GM23338 (cell line): ENCODE results near the gene FARP1. TPM values are rescaled to one million over a fixed set of nuclear protein-coding genes. Genes with fewer than 3 reads are reported as not detected.
A peak's percentile ranks its signal among the peaks of the same experiment; 100 is the strongest.

Experiments used
- ATAC-seq: fragments of 200-7000 bp; cut with Tn5 transposase; 3 replicates; pipeline ENCODE4 v1.9.1; 2020
- DNase-seq: peaks from one replicate; pipeline ENCODE4 v3.0.0-alpha.2; 2015; ENCODE audit warnings: low spot score
- H2AFZ ChIP-seq: fragments of 200-600 bp; sonication (generic); 2 replicates; pipeline ENCODE4 v1.8.0; 2016; ENCODE audit warnings: antibody characterized with exemption, mild to moderate bottlenecking, moderate library complexity
- H3F3A ChIP-seq: fragments of 200-600 bp; sonication (generic); replicated peaks from 2 replicates; pipeline ENCODE4 v1.8.0; 2017; ENCODE audit warnings: antibody characterized with exemption, mixed run types, low read depth
- H3K27ac ChIP-seq: fragments of 200-600 bp; sonication (generic); 2 replicates; pipeline ENCODE4 v1.6.1; 2016; ENCODE audit warnings: low read depth
- H3K27me3 ChIP-seq: fragments of 200-600 bp; sonication (generic); 2 replicates; pipeline ENCODE4 v1.8.0; 2016; ENCODE audit warnings: mild to moderate bottlenecking, mixed run types, moderate library complexity; ENCODE audit not compliant: insufficient read depth
- H3K36me3 ChIP-seq: fragments of 200-600 bp; sonication (generic); 2 replicates; pipeline ENCODE4 v1.8.0; 2016; ENCODE audit warnings: mild to moderate bottlenecking; ENCODE audit not compliant: insufficient read depth
- H3K4me1 ChIP-seq: fragments of 200-600 bp; sonication (generic); 2 replicates; pipeline ENCODE4 v1.8.0; 2016; ENCODE audit warnings: mild to moderate bottlenecking, moderate library complexity; ENCODE audit not compliant: insufficient read depth
- H3K4me2 ChIP-seq: fragments of 200-600 bp; sonication (generic); 2 replicates; pipeline ENCODE4 v1.7.1; 2017; ENCODE audit warnings: mixed run types
- H3K4me3 ChIP-seq: fragments of 200-600 bp; sonication (generic); 2 replicates; pipeline ENCODE4 v1.6.1; 2016; ENCODE audit warnings: mixed run types
- H3K79me2 ChIP-seq: fragments of 200-600 bp; sonication (generic); replicated peaks from 2 replicates; pipeline ENCODE4 v1.8.0; 2017; ENCODE audit warnings: mild to moderate bottlenecking; ENCODE audit not compliant: insufficient read depth
- H3K9me2 ChIP-seq: fragments of 200-600 bp; sonication (generic); 2 replicates; pipeline ENCODE4 v1.8.0; 2017; ENCODE audit not compliant: insufficient read depth
- H4K20me1 ChIP-seq: fragments of 200-600 bp; sonication (generic); replicated peaks from 2 replicates; pipeline ENCODE4 v1.8.0; 2017; ENCODE audit warnings: mild to moderate bottlenecking; ENCODE audit not compliant: insufficient read depth
- H3K27ac Mint-ChIP-seq: 2 replicates; pipeline ENCODE4 v1.8.0; 2020; ENCODE audit warnings: inconsistent platforms, mild to moderate bottlenecking, moderate library complexity, mixed read lengths
- H3K27me3 Mint-ChIP-seq: 3 replicates; pipeline ENCODE4 v1.8.0; 2022; ENCODE audit warnings: low read depth, mild to moderate bottlenecking, moderate library complexity, mixed read lengths, inconsistent platforms; ENCODE audit not compliant: insufficient read depth, poor library complexity
- H3K36me3 Mint-ChIP-seq: 3 replicates; pipeline ENCODE4 v1.8.0; 2021; ENCODE audit warnings: low read depth, mild to moderate bottlenecking, inconsistent platforms, moderate library complexity, mixed read lengths
- H3K4me1 Mint-ChIP-seq: 3 replicates; pipeline ENCODE4 v1.8.0; 2020; ENCODE audit warnings: mild to moderate bottlenecking, inconsistent platforms, mixed read lengths
- H3K4me3 Mint-ChIP-seq: 3 replicates; pipeline ENCODE4 v1.8.0; 2021; ENCODE audit warnings: moderate library complexity, mild to moderate bottlenecking, inconsistent platforms, mixed read lengths
- H3K9me3 Mint-ChIP-seq: 3 replicates; pipeline ENCODE4 v1.8.0; 2020; ENCODE audit warnings: moderate library complexity, mild to moderate bottlenecking, inconsistent platforms, mixed read lengths
- CREB1 ChIP-seq: fragments of 250-450 bp; sonication (Bioruptor Pico); IDR thresholded peaks from 2 replicates; pipeline ENCODE4 v1.5.0; 2020; ENCODE audit warnings: low read depth, mild to moderate bottlenecking, moderate library complexity
- CTCF ChIP-seq, 2 experiments: fragments of 200-600 bp in 1 of 2; sonication (generic) in 1 of 2; conservative IDR thresholded peaks; 2 replicates each; pipeline versions ENCODE4 v1.5.1 to v1.6.1; 2016 to 2017; ENCODE audit warnings: antibody characterized with exemption in 2 of 2, low read depth in 2 of 2, mild to moderate bottlenecking in 2 of 2, moderate library complexity in 1 of 2
- EZH2 ChIP-seq: fragments of 200-600 bp; sonication (generic); IDR thresholded peaks from one replicate; pipeline ENCODE4 v1.8.0; 2017; ENCODE audit warnings: antibody characterized with exemption, mild to moderate bottlenecking, low read depth; ENCODE audit not compliant: unreplicated experiment
- EZH2phosphoT487 ChIP-seq: fragments of 200-600 bp; sonication (generic); IDR thresholded peaks from one replicate; pipeline ENCODE4 v1.8.1; 2018; ENCODE audit warnings: antibody characterized with exemption; ENCODE audit not compliant: unreplicated experiment
- REST ChIP-seq: IDR thresholded peaks from one replicate; pipeline ENCODE4 v1.6.1; 2018; ENCODE audit warnings: antibody characterized with exemption; ENCODE audit not compliant: unreplicated experiment
- STAT1 ChIP-seq: IDR thresholded peaks from one replicate; pipeline ENCODE4 v1.6.1; 2016; ENCODE audit warnings: antibody characterized with exemption; ENCODE audit not compliant: unreplicated experiment
- ZNF331 ChIP-seq: fragments of 250-450 bp; sonication (Bioruptor Pico); IDR thresholded peaks from 2 replicates; pipeline ENCODE4 v1.5.0; 2020; ENCODE audit warnings: low read depth, mild to moderate bottlenecking, moderate library complexity
- ZNF462 ChIP-seq: fragments of 250-450 bp; sonication (Bioruptor Pico); IDR thresholded peaks from 2 replicates; pipeline ENCODE4 v1.5.0; 2020; ENCODE audit warnings: mild to moderate bottlenecking, moderate library complexity
- polyA plus RNA-seq: library from polyadenylated mRNA; unstranded; fragments of >200 nt; fragmentation: Nextera tagmentation; extraction: Ambion mirVana; gene quantifications from 2 replicates; pipeline ENCODE4 v1.2.1, GENCODE V29; 2016
- total RNA-seq: library from RNA; depleted of rRNA; stranded (reverse); fragments of >200 nt; shearing (Covaris generic); gene quantifications from 2 replicates; pipeline ENCODE4 v1.2.3, GENCODE V29; 2014

Gene FARP1
- total and polyA plus RNA-seq, 2 experiments from 2014 or later: 53.6 to 82.5 TPM

GRCh38 chr13:98495627-98496478 is 353.0 kb downstream of the FARP1 start:
- ATAC-seq: peak; percentile 35

More at GRCh38 chr13:98495627-98496478, 353.0 kb downstream of the FARP1 start:
- Histone ChIP-seq H2AFZ (no peak overlapping the region), H3K27ac (peak overlapping the region; percentile 64; the same call in 1 of the 2 replicates), H3K27me3 (no peaks in the 10 kb centered on the region), H3K4me1 (peaks cover 45% of the 10 kb centered on the region), H4K20me1 (peaks cover 46% of the 10 kb centered on the region), H3K4me2 (0 out of 2 replicates have a peak overlapping the region, but pooled peaks have one; percentile 3), H3F3A (no peaks in the 10 kb centered on the region), H3K9me2 (no peaks in the 10 kb centered on the region), H3K4me3 (no peak overlapping the region), H3K79me2 (peaks cover 95% of the 10 kb centered on the region), H3K36me3 (no peaks in the 10 kb centered on the region)
- H3K36me3 Mint-ChIP-seq: peaks cover 19% of the 10 kb centered on the region
- no peak overlapping the region for H3K4me3 Mint-ChIP-seq
- H3K4me1 Mint-ChIP-seq: peaks cover 68% of the 10 kb centered on the region
- no peaks in the 10 kb centered on the region for H3K9me3 Mint-ChIP-seq
- H3K27ac Mint-ChIP-seq: peak overlapping the region; percentile 40; the same call in 1 of the 2 replicates
- H3K27me3 Mint-ChIP-seq: peaks cover 7% of the 10 kb centered on the region
- no peak for DNase-seq
- TF ChIP-seq REST (no peak), STAT1 (no peak), EZH2phosphoT487 (no peak), CREB1 (CRISPR knock-in tag) (no peak), CTCF (conservative IDR thresholded peaks at IDR 0.05; ENCODE audit: low read depth in 2 of 2) (no peak), ZNF331 (CRISPR knock-in tag) (no peak), EZH2 (no peak), ZNF462 (CRISPR knock-in tag) (no peak)
